HG02642 (cell line): ENCODE data around the gene HS3ST5.
"Not testable (repeated sequence)": the region's sequence is repeated elsewhere in the genome, so short reads cannot be mapped to it uniquely, and the experiment has no call there.

ENCODE experiments used
- ATAC-seq: cut with Tn5 transposase; IDR thresholded peaks from one replicate; pipeline ENCODE4 v1.9.1; 2021; ENCODE audit warnings: mild to moderate bottlenecking; ENCODE audit not compliant: unreplicated experiment, poor library complexity

HS3ST5 gene

GRCh38 chr6:114159727-114160126 lies 183.1 kb downstream of the HS3ST5 start:
- no peak for ATAC-seq

- no peak for ATAC-seq
Observed at GRCh38 chr6:114158838-114159694, 183.8 kb downstream of the HS3ST5 start.

- no peak for ATAC-seq
Observed at GRCh38 chr6:114158411-114158810, 184.4 kb downstream of the HS3ST5 start.

GRCh38 chr6:114157848-114158247 lies 185.0 kb downstream of the HS3ST5 start:
- ATAC-seq, result no peak

GRCh38 chr6:114155763-114156162 lies 187.1 kb downstream of the HS3ST5 start:
- no peak for ATAC-seq

GRCh38 chr6:114154812-114155211 lies 188.0 kb downstream of the HS3ST5 start:
- no peak for ATAC-seq

- ATAC-seq, result no peak
Observed at GRCh38 chr6:114153448-114153847, 189.4 kb downstream of the HS3ST5 start.

- ATAC-seq, result no peak
Observed at GRCh38 chr6:114151064-114151690, 191.6 kb downstream of the HS3ST5 start.

GRCh38 chr6:114149182-114149581 lies 193.6 kb downstream of the HS3ST5 start:
- ATAC-seq, result not testable (repeated sequence)

- no peak for ATAC-seq
Observed at GRCh38 chr6:114144887-114145851, 197.7 kb downstream of the HS3ST5 start.

- ATAC-seq, result no peak
Observed at GRCh38 chr6:114142258-114142657, 200.6 kb downstream of the HS3ST5 start.

GRCh38 chr6:114140416-114140815 lies 202.4 kb downstream of the HS3ST5 start:
- ATAC-seq, result no peak

GRCh38 chr6:114138577-114139248 lies 204.1 kb downstream of the HS3ST5 start:
- ATAC-seq, result no peak

GRCh38 chr6:114135363-114135971 lies 207.4 kb downstream of the HS3ST5 start:
- no peak for ATAC-seq

GRCh38 chr6:114133816-114134215 lies 209.0 kb downstream of the HS3ST5 start:
- ATAC-seq, result no peak

- no peak for ATAC-seq
Observed at GRCh38 chr6:114131945-114132344, 210.9 kb downstream of the HS3ST5 start.

GRCh38 chr6:114125576-114125975 lies 217.2 kb downstream of the HS3ST5 start:
- no peak for ATAC-seq

GRCh38 chr6:114121913-114122662 lies 220.7 kb downstream of the HS3ST5 start:
- no peak for ATAC-seq

GRCh38 chr6:114119056-114119455 lies 223.8 kb downstream of the HS3ST5 start:
- ATAC-seq, result no peak
